GM21619 (cell line): Measurements from ENCODE around the gene PLCD3.
"Not testable (repeated sequence)": the region's sequence is repeated elsewhere in the genome, so short reads cannot be mapped to it uniquely, and the experiment has no call there.

Source experiments
- ATAC-seq: cut with Tn5 transposase; IDR thresholded peaks from one replicate; pipeline ENCODE4 v1.9.1; 2021; ENCODE audit not compliant: unreplicated experiment

Gene PLCD3

GRCh38 chr17:45135192-45135977 is 3.1 kb upstream of the PLCD3 start, which contains the start of gene ACBD4:
ACBD4 (plus strand) TSS chr17:45135687; CDS start chr17:45136145, 458 bp downstream.
- ATAC-seq: peak; percentile 76

GRCh38 chr17:45132572-45133463 is 503 bp upstream of the PLCD3 start:
- no peak for ATAC-seq

- ATAC-seq: no peak
Observed at GRCh38 chr17:45131616-45132319, 547 bp downstream of the PLCD3 start.

GRCh38 chr17:45130681-45131615 is 1.4 kb downstream of the PLCD3 start:
- no peak for ATAC-seq

- no peak for ATAC-seq
Observed at GRCh38 chr17:45129940-45130680, 2.2 kb downstream of the PLCD3 start.

GRCh38 chr17:45129426-45129939 is 2.8 kb downstream of the PLCD3 start:
- no peak for ATAC-seq

- ATAC-seq: no peak
Observed at GRCh38 chr17:45128989-45129388, 3.3 kb downstream of the PLCD3 start.

GRCh38 chr17:45128331-45128730 is 4.0 kb downstream of the PLCD3 start:
- no peak for ATAC-seq

GRCh38 chr17:45127548-45128300 is 4.6 kb downstream of the PLCD3 start:
- no peak for ATAC-seq

GRCh38 chr17:45127207-45127547 is 5.1 kb downstream of the PLCD3 start:
- ATAC-seq: no peak

GRCh38 chr17:45125509-45125908 is 6.8 kb downstream of the PLCD3 start:
- no peak for ATAC-seq

GRCh38 chr17:45124797-45125122 is 7.6 kb downstream of the PLCD3 start:
- ATAC-seq: not testable (repeated sequence)

GRCh38 chr17:45123930-45124796 is 8.2 kb downstream of the PLCD3 start:
- ATAC-seq: no peak

- no peak for ATAC-seq
Observed at GRCh38 chr17:45123076-45123770, 9.1 kb downstream of the PLCD3 start.

- no peak for ATAC-seq
Observed at GRCh38 chr17:45121055-45121454, 11.3 kb downstream of the PLCD3 start.

GRCh38 chr17:45120558-45120957 is 11.8 kb downstream of the PLCD3 start:
- no peak for ATAC-seq

GRCh38 chr17:45119964-45120363 is 12.4 kb downstream of the PLCD3 start:
- no peak for ATAC-seq
